ENCODE results near the gene NOS1.

The NOS1 gene

DNA sequence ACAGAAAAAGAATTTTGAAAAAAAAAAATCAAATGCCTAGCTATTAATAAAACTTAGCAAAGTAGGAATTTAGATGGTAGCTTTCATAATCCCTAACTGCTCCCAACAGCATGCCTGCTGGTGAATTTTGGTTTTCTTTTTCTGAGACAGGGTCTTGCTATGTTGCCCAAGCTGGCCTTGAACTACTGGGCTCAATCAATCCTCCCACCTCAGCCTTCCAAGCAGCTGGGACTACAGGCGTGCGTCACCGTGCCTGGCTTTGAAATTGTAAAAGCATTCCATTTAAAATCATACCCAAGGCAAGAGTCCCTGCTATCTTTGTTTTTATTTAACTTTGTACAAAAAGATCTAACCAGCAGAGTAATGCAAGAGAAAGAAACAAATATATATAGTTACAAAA, 191.9 kb downstream of the NOS1 start:
- H3K4me3 ChIP-seq (ENCODE audit: low read depth, low read length), result no peak overlapping the region
- TF ChIP-seq, protein P1, sequence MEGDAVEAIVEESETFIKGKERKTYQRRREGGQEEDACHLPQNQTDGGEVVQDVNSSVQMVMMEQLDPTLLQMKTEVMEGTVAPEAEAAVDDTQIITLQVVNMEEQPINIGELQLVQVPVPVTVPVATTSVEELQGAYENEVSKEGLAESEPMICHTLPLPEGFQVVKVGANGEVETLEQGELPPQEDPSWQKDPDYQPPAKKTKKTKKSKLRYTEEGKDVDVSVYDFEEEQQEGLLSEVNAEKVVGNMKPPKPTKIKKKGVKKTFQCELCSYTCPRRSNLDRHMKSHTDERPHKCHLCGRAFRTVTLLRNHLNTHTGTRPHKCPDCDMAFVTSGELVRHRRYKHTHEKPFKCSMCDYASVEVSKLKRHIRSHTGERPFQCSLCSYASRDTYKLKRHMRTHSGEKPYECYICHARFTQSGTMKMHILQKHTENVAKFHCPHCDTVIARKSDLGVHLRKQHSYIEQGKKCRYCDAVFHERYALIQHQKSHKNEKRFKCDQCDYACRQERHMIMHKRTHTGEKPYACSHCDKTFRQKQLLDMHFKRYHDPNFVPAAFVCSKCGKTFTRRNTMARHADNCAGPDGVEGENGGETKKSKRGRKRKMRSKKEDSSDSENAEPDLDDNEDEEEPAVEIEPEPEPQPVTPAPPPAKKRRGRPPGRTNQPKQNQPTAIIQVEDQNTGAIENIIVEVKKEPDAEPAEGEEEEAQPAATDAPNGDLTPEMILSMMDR (IDR thresholded peaks at IDR 0.05; ENCODE audit: borderline replicate concordance, insufficient read depth, low read depth, low read length), result no peak

DNA sequence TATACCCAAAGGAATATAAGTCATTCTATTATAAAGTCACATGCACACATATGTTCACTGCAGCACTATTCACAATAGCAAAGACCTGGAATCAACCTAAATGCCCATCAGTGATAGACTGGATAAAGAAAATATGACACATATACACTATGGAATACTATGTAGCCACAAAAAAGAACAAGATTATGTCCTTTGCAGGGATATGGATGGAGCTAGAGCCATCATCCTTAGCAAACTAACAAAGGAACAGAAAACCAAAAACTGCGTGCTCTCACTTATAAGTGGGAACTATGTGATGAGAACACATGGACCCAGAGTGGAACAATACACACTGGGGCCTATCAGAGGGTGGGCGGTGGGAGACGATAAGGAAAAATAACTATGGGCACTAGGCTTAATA, 192.4 kb downstream of the NOS1 start:
- TF ChIP-seq, protein P1 (IDR thresholded peaks at IDR 0.05; ENCODE audit: borderline replicate concordance, insufficient read depth, low read depth, low read length), result no peak
- H3K4me3 ChIP-seq (ENCODE audit: low read depth, low read length), result no peak overlapping the region

DNA sequence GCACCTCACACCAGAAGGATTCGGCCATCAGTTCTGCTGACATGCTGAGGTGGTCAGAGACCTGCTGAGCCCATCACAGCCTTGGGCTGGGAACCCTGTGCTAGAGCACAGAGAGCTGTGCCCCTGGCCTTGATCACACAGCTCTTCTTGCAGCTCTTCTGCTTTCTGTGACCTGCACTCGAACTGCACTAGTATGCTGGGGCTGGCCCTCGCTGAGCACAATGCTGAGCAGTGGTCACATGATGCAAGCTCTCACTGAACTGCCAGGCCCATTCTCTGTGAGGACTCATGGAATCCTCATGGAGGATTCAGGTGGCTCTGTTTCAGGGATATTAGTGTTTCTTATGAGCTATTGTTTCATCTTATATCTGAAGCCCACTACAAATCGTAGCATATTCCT, 193.7 kb downstream of the NOS1 start:
- no peak overlapping the region for H3K4me3 ChIP-seq (ENCODE audit: low read depth, low read length)
- TF ChIP-seq, protein P1 (IDR thresholded peaks at IDR 0.05; ENCODE audit: borderline replicate concordance, insufficient read depth, low read depth, low read length), result no peak

DNA sequence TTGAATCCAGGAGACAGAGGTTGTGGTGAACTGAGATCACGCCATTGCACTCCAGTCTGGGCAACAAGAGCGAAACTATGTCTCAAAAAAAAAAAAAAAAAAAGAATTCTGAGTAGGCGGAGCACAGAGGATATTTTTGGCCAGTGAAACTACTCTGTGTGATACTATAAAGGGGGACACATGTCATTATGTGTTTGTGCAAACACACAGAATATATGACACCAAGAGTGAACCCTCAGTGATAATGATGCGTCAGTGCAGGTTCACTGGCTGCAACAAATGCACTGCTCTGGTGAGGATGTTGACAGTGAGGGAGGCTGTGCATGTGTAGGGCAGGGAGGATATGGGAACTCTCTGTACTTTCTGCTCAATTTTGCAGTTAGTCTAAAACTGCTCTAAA, 195.3 kb downstream of the NOS1 start:
- TF ChIP-seq, protein P1 (IDR thresholded peaks at IDR 0.05; ENCODE audit: borderline replicate concordance, insufficient read depth, low read depth, low read length), result no peak
- no peak overlapping the region for H3K4me3 ChIP-seq (ENCODE audit: low read depth, low read length)

DNA sequence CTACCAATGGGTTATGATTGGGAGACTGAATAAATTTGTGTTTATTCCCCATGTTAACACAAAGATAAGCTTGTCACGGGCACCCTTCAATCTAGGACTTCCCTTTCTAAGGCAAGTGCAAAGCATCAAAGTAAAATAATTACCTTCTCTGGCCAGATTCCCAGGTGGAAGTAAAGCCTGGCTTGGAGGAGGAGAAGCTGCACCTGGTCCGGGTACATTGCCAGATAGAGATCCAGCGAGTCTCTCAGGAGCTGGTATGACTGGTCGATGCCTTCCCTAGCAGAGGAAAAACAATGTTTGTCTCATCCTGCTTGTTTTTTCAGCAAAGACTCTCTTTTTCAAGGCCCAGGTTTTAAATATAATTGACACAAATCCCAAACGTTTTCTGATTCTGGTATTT, 196.1 kb downstream of the NOS1 start:
- TF ChIP-seq, protein P1 (IDR thresholded peaks at IDR 0.05; ENCODE audit: borderline replicate concordance, insufficient read depth, low read depth, low read length), result no peak
- H3K4me3 ChIP-seq (ENCODE audit: low read depth, low read length), result no peak overlapping the region

DNA sequence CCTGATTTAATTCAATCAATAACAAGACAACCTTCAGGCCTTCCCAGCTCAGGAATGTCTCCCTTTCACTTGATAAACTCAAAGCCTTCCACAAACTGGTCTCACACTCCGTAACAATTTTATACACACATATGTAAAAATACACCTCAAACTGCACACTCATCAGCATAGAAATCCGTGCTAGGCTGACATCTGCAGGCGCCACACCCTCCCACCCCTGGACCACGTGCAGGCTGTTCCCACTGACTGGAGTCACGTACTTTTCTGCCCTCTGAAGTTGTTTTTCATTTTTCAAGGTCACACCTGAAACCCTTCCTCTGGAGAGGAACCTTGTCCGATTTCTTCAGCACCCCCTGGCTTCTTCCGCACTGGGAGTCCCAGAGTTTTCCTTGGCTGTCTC, 198.8 kb downstream of the NOS1 start:
- no peak overlapping the region for H3K4me3 ChIP-seq (ENCODE audit: low read depth, low read length)
- TF ChIP-seq, protein P1 (IDR thresholded peaks at IDR 0.05; ENCODE audit: borderline replicate concordance, insufficient read depth, low read depth, low read length), result no peak

DNA sequence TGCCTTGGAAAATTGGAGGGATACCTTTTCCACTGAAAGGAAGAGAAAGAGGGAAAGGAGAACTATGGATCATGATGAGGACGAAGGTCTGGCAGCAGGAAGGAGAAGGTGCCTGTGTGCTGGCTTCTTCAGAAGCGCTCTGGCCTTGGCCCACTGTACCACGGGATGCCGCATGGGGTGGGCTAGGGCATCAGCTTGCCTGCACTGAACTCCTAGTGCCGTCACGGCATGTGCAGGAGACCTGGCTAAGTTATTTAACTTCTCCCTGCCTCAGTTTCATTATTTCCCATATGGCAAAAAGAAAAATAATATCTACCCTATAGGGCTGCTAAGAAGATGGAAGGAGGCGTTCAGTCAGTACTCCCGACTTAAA, 199.3 kb downstream of the NOS1 start:
- no peak overlapping the region for H3K4me3 ChIP-seq (ENCODE audit: low read depth, low read length)
- TF ChIP-seq, protein P1 (IDR thresholded peaks at IDR 0.05; ENCODE audit: borderline replicate concordance, insufficient read depth, low read depth, low read length), result no peak
